H1 (cell line): Measurements from ENCODE around the gene NDUFA5. TPM values are rescaled to one million over a fixed set of nuclear protein-coding genes. Genes with fewer than 3 reads are reported as not detected.

Experiments
- CHD1 ChIP-seq: IDR thresholded peaks from 2 replicates; pipeline ENCODE4 v1.6.1; 2012; ENCODE audit warnings: low read depth, low read length, improper control_type of control experiment
- CHD7 ChIP-seq: fragments of 300-600 bp; sonication (generic); IDR thresholded peaks from 2 replicates; pipeline ENCODE4 v1.7.1; 2012; ENCODE audit warnings: low read length, moderate library complexity, mild to moderate bottlenecking, inconsistent platforms; ENCODE audit not compliant: insufficient replicate concordance
- JUN ChIP-seq: IDR thresholded peaks from 2 replicates; pipeline ENCODE4 v1.6.1; 2011; ENCODE audit warnings: low read depth, mild to moderate bottlenecking, improper control_type of control experiment, low read length
- polyA plus RNA-seq, 7 experiments: library from polyadenylated mRNA; depleted of rRNA in 3 of 7; stranded (reverse) in 5 of 7; unstranded in 2 of 7; fragments of >200 nt in 5 of 7; fragments of 200-250 nt in 2 of 7; gene quantifications; 1 replicate in 5 of 7; 2 replicates in 1 of 7; 4 replicates in 1 of 7; pipeline versions ENCODE4 v1.2.1 to v1.2.3, GENCODE V29; 2011 to 2013; ENCODE audit warnings: missing spikeins in 2 of 7, mixed read lengths in 2 of 7
- total RNA-seq: library from RNA; stranded (reverse); fragmentation: NEBNext Ultra II Directional; extraction: Animal tissue kit (Norgen Biotek cat#: 25700); gene quantifications from 2 replicates; pipeline ENCODE4 v1.2.1, GENCODE V29; 2021

The NDUFA5 gene
- total and polyA plus RNA-seq, 2 of the 8 experiments (the other 6 are each of a cell fraction or from before 2014, with no cell fraction given), result 7.6 to 76.3 TPM

- TF ChIP-seq CHD7, result no peak
- no peak for TF ChIP-seq CHD1
- no peak for TF ChIP-seq JUN
Observed at GRCh38 chr7:123552641-123553040, 5.0 kb downstream of the NDUFA5 start (continued).
